Measurements from ENCODE around the gene SLC6A19. TPM values are rescaled to one million over a fixed set of nuclear protein-coding genes. Genes with fewer than 3 reads are reported as not detected.

Gene SLC6A19
- polyA plus RNA-seq, 1 experiment, result not detected

DNA sequence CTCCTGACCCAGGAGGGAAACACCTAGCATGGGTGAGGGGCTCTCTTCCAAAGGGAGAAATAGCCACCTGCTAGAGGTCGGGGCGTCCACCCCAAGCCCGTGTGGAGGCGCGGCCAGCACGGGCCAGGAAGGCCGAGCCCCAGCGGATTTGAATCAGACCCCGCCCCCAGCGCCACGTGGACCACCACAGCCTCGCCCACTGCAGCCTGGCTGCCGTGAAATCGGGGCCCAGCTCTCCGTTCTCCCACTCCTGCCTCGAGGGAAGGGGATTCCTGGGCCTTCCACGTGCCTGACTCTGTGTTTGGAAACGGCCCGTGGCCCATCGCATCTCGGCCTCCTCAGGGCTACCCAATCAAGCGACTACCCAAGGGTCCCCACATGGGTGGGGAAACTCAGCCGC, 55.4 kb downstream of the SLC6A19 start:
- TF ChIP-seq, protein P1, sequence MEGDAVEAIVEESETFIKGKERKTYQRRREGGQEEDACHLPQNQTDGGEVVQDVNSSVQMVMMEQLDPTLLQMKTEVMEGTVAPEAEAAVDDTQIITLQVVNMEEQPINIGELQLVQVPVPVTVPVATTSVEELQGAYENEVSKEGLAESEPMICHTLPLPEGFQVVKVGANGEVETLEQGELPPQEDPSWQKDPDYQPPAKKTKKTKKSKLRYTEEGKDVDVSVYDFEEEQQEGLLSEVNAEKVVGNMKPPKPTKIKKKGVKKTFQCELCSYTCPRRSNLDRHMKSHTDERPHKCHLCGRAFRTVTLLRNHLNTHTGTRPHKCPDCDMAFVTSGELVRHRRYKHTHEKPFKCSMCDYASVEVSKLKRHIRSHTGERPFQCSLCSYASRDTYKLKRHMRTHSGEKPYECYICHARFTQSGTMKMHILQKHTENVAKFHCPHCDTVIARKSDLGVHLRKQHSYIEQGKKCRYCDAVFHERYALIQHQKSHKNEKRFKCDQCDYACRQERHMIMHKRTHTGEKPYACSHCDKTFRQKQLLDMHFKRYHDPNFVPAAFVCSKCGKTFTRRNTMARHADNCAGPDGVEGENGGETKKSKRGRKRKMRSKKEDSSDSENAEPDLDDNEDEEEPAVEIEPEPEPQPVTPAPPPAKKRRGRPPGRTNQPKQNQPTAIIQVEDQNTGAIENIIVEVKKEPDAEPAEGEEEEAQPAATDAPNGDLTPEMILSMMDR (IDR thresholded peaks at IDR 0.05; ENCODE audit: insufficient read depth, low read depth, low read length), result no peak
- H3K4me3 ChIP-seq (ENCODE audit: low read depth, low read length), result no peak overlapping the region
- H3K36me3 ChIP-seq (ENCODE audit: control insufficient read depth, insufficient read depth, low read length), result no peaks in the 10 kb centered on the region
- DNase-seq (ENCODE audit: low read depth), result no peak
- CTCF ChIA-PET, result no interaction called here
- POLR2A ChIA-PET, result no interaction called here
- H3K27me3 ChIP-seq (ENCODE audit: control insufficient read depth, insufficient read depth, low read length), result no peaks in the 10 kb centered on the region

DNA sequence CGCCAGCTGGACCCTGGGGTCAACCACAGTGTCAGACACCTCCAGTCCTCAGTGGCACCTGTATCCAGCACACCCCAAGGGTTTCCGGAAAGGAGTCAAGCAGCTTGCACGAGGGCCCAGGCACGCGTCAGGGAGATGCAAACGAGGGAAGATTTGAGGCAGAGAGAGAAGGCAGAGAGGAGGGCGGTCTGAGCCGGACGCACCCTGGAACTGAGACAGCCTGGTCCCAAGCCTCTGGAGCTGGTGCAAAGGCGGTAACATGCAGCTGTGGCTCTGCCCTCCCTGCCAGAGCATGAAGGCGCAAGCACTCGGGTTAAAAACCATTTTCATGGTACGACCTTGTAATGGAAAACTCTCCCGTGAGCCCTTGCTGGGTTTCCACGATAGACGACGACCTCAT, 56.0 kb downstream of the SLC6A19 start:
- TF ChIP-seq, protein P1 (IDR thresholded peaks at IDR 0.05; ENCODE audit: insufficient read depth, low read depth, low read length), result no peak
- Histone ChIP-seq H3K4me3 (ENCODE audit: low read depth, low read length) (no peak overlapping the region), H3K27me3 (ENCODE audit: control insufficient read depth, insufficient read depth, low read length) (no peaks in the 10 kb centered on the region), H3K36me3 (ENCODE audit: control insufficient read depth, insufficient read depth, low read length) (no peaks in the 10 kb centered on the region)
- no peak for DNase-seq (ENCODE audit: low read depth)
- ChIA-PET POLR2A (no interaction called here), CTCF (no interaction called here)

DNA sequence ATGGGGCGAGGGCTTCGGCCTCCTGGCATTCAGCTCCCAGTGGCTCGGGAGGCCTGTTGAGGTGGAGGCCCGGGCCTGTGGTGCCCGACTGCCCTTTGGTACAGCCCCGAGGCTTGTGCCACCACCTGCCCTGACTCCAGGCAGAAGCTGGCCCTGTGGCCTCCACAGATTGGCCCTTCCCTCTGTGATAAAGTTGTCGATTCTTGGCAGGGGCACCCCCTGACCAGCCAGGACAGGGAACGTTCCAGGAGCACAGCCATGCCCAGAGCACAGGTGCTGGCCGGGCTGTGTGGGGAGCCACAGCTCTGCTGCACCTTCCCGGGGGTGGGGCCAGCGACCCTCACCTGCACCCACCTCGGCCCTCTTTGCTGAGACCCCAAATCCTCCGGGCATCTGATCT, 56.4 kb downstream of the SLC6A19 start:
- POLR2A ChIA-PET, result no interaction called here
- TF ChIP-seq, protein P1 (IDR thresholded peaks at IDR 0.05; ENCODE audit: insufficient read depth, low read depth, low read length), result no peak
- Histone ChIP-seq H3K4me3 (ENCODE audit: low read depth, low read length) (no peak overlapping the region), H3K36me3 (ENCODE audit: control insufficient read depth, insufficient read depth, low read length) (no peaks in the 10 kb centered on the region), H3K27me3 (ENCODE audit: control insufficient read depth, insufficient read depth, low read length) (no peaks in the 10 kb centered on the region)
- no peak for DNase-seq (ENCODE audit: low read depth)
- CTCF ChIA-PET, result no interaction called here

DNA sequence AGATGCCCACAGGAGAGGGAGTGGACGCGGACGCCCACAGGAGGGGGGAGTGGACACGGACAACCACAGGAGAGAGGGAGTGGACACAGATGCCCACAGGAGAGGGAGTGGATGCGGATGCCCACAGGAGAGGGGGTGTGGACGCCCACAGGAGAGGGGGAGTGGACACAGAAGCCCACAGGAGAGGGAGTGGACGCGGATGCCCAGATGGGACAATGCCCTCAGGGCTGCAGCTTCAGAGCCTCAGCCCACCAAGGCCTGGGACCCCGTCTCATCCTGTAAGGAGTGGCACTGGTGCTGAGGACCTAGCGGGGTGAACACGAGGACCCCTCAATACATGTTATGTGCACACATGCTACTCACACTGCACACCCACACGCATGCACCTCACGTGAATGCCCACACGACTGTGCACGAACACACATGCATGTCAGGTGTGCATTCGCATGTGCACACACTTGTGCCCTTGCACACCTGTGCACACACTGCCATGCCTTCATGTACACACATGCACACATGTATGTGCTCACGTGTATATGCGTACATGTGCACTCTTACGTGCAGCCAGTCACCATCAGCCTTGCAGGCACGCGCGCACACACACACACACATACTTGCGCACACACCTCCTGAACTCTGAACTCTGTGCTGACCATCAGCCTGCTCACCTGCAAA, 58.5 kb downstream of the SLC6A19 start:
- Histone ChIP-seq H3K36me3 (ENCODE audit: control insufficient read depth, insufficient read depth, low read length) (no peaks in the 10 kb centered on the region), H3K4me3 (ENCODE audit: low read depth, low read length) (no peak overlapping the region), H3K27me3 (ENCODE audit: control insufficient read depth, insufficient read depth, low read length) (no peaks in the 10 kb centered on the region)
- ChIA-PET POLR2A (no interaction called here), CTCF (no interaction called here)
- no peak for DNase-seq (ENCODE audit: low read depth)
- TF ChIP-seq, protein P1 (IDR thresholded peaks at IDR 0.05; ENCODE audit: insufficient read depth, low read depth, low read length), result no peak

DNA sequence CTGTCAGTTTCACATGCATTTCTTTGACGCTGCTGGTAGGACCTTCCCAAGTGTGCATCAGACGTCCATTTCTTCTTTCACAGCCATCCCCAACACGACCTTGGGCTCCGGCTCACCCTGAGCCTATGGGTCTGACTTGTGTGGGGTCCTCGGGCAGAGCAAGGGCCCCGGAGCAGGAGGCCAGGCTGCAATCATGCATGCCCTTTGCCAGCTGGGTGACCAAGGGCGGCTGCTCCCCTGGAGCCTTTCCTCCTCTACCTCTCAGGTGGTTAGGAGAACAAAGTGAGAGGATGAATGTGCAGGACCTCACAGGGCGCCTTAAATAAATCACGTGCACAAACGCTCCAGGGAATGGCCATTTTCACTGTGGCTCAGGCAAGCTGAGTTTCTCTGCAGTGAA, 60.2 kb downstream of the SLC6A19 start:
- Histone ChIP-seq H3K36me3 (ENCODE audit: control insufficient read depth, insufficient read depth, low read length) (no peaks in the 10 kb centered on the region), H3K27me3 (ENCODE audit: control insufficient read depth, insufficient read depth, low read length) (no peaks in the 10 kb centered on the region), H3K4me3 (ENCODE audit: low read depth, low read length) (no peak overlapping the region)
- TF ChIP-seq, protein P1 (IDR thresholded peaks at IDR 0.05; ENCODE audit: insufficient read depth, low read depth, low read length), result no peak
- DNase-seq (ENCODE audit: low read depth), result no peak
- POLR2A ChIA-PET, result no interaction called here
- CTCF ChIA-PET, result no interaction called here

All from BJ (cell line).